HG02870 (cell line): ENCODE measurements around the gene QRFPR.
"Not testable (repeated sequence)": the region's sequence is repeated elsewhere in the genome, so short reads cannot be mapped to it uniquely, and the experiment has no call there.

Experiments used
- ATAC-seq: cut with Tn5 transposase; IDR thresholded peaks from one replicate; pipeline ENCODE4 v1.9.1; 2021; ENCODE audit warnings: mild to moderate bottlenecking, moderate library complexity; ENCODE audit not compliant: unreplicated experiment

QRFPR gene

GRCh38 chr4:121340247-121340646 is 40.6 kb downstream of the QRFPR start:
- no peak for ATAC-seq

GRCh38 chr4:121339824-121340223 is 41.0 kb downstream of the QRFPR start:
- no peak for ATAC-seq

GRCh38 chr4:121339307-121339706 is 41.5 kb downstream of the QRFPR start:
- no peak for ATAC-seq

GRCh38 chr4:121338518-121338917 is 42.3 kb downstream of the QRFPR start:
- ATAC-seq = no peak

- ATAC-seq = no peak
Observed at GRCh38 chr4:121336706-121337105, 44.1 kb downstream of the QRFPR start.

GRCh38 chr4:121330180-121330665 is 50.6 kb downstream of the QRFPR start:
- ATAC-seq = no peak

- no peak for ATAC-seq
Observed at GRCh38 chr4:121326597-121326996, 54.2 kb downstream of the QRFPR start.

GRCh38 chr4:121324331-121324730 is 56.5 kb downstream of the QRFPR start:
- ATAC-seq = no peak

GRCh38 chr4:121321466-121321865 is 59.4 kb downstream of the QRFPR start:
- no peak for ATAC-seq

GRCh38 chr4:121316091-121316490 is 64.7 kb downstream of the QRFPR start:
- no peak for ATAC-seq

- not testable (repeated sequence) for ATAC-seq
Observed at GRCh38 chr4:121313430-121313829, 67.4 kb downstream of the QRFPR start.

GRCh38 chr4:121308828-121309227 is 72.0 kb downstream of the QRFPR start:
- ATAC-seq = no peak

GRCh38 chr4:121308328-121308663 is 72.5 kb downstream of the QRFPR start:
- no peak for ATAC-seq

- ATAC-seq = peak; percentile 97
Observed at GRCh38 chr4:121307445-121308327, 73.1 kb downstream of the QRFPR start.

GRCh38 chr4:121306931-121307330 is 73.9 kb downstream of the QRFPR start:
- no peak for ATAC-seq

- no peak for ATAC-seq
Observed at GRCh38 chr4:121304893-121305292, 75.9 kb downstream of the QRFPR start.

- no peak for ATAC-seq
Observed at GRCh38 chr4:121299367-121299766, 81.5 kb downstream of the QRFPR start.

- ATAC-seq = no peak
Observed at GRCh38 chr4:121283319-121283718, 97.5 kb downstream of the QRFPR start.

GRCh38 chr4:121280425-121280824 is 100.4 kb downstream of the QRFPR start:
- no peak for ATAC-seq

- peak; percentile 88 for ATAC-seq
Observed at GRCh38 chr4:121278811-121279368, 101.9 kb downstream of the QRFPR start.
